ENCODE results near the gene MSANTD2. TPM values are rescaled to one million over a fixed set of nuclear protein-coding genes. Genes with fewer than 3 reads are reported as not detected.

Gene MSANTD2
- total RNA-seq, 1 experiment from 2014 or later = 8.6 TPM

GRCh38 chr11:124821995-124822730 lies 22.0 kb upstream of the MSANTD2 start:
- DNase-seq (ENCODE audit: low read depth, low spot score) (no peak), ATAC-seq (no peak)
- POLR2A ChIA-PET = no interaction called here
- Histone ChIP-seq H3K27me3 (ENCODE audit: insufficient read depth, low read length) (0 out of 2 replicates have a peak, but pooled peaks cover 4% of the 10 kb centered on the region), H3K9ac (ENCODE audit: low read length) (no peak overlapping the region), H3K9me2 (ENCODE audit: insufficient read depth) (no peaks in the 10 kb centered on the region), H3K27ac (ENCODE audit: low read depth, low read length) (no peak overlapping the region), H3K4me1 (ENCODE audit: control insufficient read depth in 1 of 2, insufficient read depth in 2 of 2, low read length in 2 of 2) (no peaks in the 10 kb centered on the region), H3K4me3 (replicated peaks in 1 of 2; ENCODE audit: low read depth in 1 of 2, low read length in 2 of 2) (no peak overlapping the region), H3K9me3 (ENCODE audit: control insufficient read depth in 1 of 2, insufficient read depth in 1 of 2, low read depth in 1 of 2, low read length in 2 of 2) (no peaks in the 10 kb centered on the region), H2AFZ (ENCODE audit: low read depth, low read length, poor library complexity, severe bottlenecking) (no peak overlapping the region), H4K20me1 (ENCODE audit: insufficient read depth) (no peaks in the 10 kb centered on the region), H3K36me3 (ENCODE audit: control insufficient read depth in 1 of 2, insufficient read depth in 2 of 2, low read length in 2 of 2) (no peaks in the 10 kb centered on the region), H3K4me2 (ENCODE audit: low read length) (no peak overlapping the region), H3K79me2 (ENCODE audit: insufficient read depth, low read length) (no peaks in the 10 kb centered on the region)
- RAD21 ChIA-PET (ENCODE audit: low non-redundant PET in 1 of 2, low total read pairs in 2 of 2, uncharacterized antibody in 2 of 2, unreplicated experiment in 2 of 2) = no interaction called here
- intact Hi-C loops (cut with micrococcal nuclease) = no loop called here
- no TSS peak for BruUV-seq (replicated peaks)
- TF ChIP-seq REST (IDR thresholded peaks at IDR 0.05; ENCODE audit: low read depth) (no peak), CTCF (IDR thresholded peaks at IDR 0.05 in 2 of 3, conservative IDR thresholded peaks at IDR 0.05 in 1 of 3; ENCODE audit: borderline replicate concordance in 1 of 3, insufficient read depth in 1 of 3, low read depth in 2 of 3, low read length in 2 of 3) (no peak), ZBTB33 (IDR thresholded peaks at IDR 0.05; ENCODE audit: extremely low read depth, insufficient replicate concordance, low read length) (no peak), RAD21 (IDR thresholded peaks at IDR 0.05; ENCODE audit: low read depth) (no peak), SP1 (IDR thresholded peaks at IDR 0.05; ENCODE audit: low read depth) (no peak), ATF3 (IDR thresholded peaks at IDR 0.05) (no peak), FOSL1 (IDR thresholded peaks at IDR 0.05; ENCODE audit: low read depth) (no peak)
- CTCF ChIA-PET = no interaction called here

Data from HCT116 (cell line).